ENCODE data around the gene CHID1.

CHID1 gene

GRCh38 chr11:819129-819931 is 91.3 kb downstream of the CHID1 start:
- DNase-seq: peak; percentile 95

GRCh38 chr11:818396-819128 is 92.0 kb downstream of the CHID1 start, which contains the start of gene PNPLA2:
TSS of gene PNPLA2 (plus strand) at chr11:818914. CDS start at chr11:819719, 805 bp downstream.
- DNase-seq: no peak
